HepG2 (cell line): ENCODE measurements around the gene GPC3.

Experiments used
- ETV6 ChIP-seq: sonication (generic); formaldehyde crosslinking; conservative IDR thresholded peaks from 2 replicates; pipeline ENCODE4 v1.4.0; 2020; ENCODE audit warnings: missing genetic modification reagents
- HMG20A ChIP-seq: IDR thresholded peaks from 2 replicates; pipeline ENCODE4 v1.6.1; 2016; ENCODE audit warnings: borderline replicate concordance
- MTF1 ChIP-seq: sonication (generic); formaldehyde crosslinking; IDR thresholded peaks from 2 replicates; pipeline ENCODE4 v1.5.0; 2020; ENCODE audit warnings: missing genetic modification reagents
- SP5 ChIP-seq: IDR thresholded peaks from 2 replicates; pipeline ENCODE4 v1.6.1; 2016; ENCODE audit warnings: low read depth, borderline replicate concordance
- TF ChIP-seq, protein P1 (sequence below): sonication (generic); formaldehyde crosslinking; IDR thresholded peaks from 2 replicates; pipeline ENCODE4 v1.4.0; 2020; ENCODE audit warnings: mild to moderate bottlenecking, missing genetic modification reagents, borderline replicate concordance

DNA sequence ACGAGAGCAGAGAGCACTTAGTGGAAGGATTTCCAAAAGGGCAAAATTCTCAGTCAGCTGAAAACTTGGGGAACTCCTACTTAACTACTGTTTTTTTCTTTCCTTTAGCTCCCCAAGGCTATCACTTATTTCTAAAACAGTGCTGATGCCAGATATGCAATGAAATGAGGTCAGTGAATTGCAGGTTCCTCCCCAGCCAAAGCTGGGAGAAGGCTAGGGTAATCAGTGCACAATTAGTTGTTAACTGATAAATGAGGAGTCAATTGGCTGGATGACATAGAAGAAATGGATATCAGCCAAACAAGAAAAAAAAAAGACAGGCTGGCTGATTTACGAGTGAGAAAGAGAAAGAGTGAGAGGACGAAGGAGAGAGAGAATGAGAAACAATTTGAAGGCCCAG is 195.6 kb downstream of the GPC3 start:
- TF ChIP-seq MTF1 (no peak), SP5 (CRISPR knock-in tag) (no peak), ETV6 (CRISPR knock-in tag) (no peak), HMG20A (no peak)
- TF ChIP-seq, protein P1, sequence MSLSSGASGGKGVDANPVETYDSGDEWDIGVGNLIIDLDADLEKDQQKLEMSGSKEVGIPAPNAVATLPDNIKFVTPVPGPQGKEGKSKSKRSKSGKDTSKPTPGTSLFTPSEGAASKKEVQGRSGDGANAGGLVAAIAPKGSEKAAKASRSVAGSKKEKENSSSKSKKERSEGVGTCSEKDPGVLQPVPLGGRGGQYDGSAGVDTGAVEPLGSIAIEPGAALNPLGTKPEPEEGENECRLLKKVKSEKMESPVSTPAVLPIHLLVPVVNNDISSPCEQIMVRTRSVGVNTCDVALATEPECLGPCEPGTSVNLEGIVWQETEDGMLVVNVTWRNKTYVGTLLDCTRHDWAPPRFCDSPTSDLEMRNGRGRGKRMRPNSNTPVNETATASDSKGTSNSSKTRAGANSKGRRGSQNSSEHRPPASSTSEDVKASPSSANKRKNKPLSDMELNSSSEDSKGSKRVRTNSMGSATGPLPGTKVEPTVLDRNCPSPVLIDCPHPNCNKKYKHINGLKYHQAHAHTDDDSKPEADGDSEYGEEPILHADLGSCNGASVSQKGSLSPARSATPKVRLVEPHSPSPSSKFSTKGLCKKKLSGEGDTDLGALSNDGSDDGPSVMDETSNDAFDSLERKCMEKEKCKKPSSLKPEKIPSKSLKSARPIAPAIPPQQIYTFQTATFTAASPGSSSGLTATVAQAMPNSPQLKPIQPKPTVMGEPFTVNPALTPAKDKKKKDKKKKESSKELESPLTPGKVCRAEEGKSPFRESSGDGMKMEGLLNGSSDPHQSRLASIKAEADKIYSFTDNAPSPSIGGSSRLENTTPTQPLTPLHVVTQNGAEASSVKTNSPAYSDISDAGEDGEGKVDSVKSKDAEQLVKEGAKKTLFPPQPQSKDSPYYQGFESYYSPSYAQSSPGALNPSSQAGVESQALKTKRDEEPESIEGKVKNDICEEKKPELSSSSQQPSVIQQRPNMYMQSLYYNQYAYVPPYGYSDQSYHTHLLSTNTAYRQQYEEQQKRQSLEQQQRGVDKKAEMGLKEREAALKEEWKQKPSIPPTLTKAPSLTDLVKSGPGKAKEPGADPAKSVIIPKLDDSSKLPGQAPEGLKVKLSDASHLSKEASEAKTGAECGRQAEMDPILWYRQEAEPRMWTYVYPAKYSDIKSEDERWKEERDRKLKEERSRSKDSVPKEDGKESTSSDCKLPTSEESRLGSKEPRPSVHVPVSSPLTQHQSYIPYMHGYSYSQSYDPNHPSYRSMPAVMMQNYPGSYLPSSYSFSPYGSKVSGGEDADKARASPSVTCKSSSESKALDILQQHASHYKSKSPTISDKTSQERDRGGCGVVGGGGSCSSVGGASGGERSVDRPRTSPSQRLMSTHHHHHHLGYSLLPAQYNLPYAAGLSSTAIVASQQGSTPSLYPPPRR (CRISPR knock-in tag): no peak
